Measurements from ENCODE around the gene ETFA.

- TF ChIP-seq, protein P1, sequence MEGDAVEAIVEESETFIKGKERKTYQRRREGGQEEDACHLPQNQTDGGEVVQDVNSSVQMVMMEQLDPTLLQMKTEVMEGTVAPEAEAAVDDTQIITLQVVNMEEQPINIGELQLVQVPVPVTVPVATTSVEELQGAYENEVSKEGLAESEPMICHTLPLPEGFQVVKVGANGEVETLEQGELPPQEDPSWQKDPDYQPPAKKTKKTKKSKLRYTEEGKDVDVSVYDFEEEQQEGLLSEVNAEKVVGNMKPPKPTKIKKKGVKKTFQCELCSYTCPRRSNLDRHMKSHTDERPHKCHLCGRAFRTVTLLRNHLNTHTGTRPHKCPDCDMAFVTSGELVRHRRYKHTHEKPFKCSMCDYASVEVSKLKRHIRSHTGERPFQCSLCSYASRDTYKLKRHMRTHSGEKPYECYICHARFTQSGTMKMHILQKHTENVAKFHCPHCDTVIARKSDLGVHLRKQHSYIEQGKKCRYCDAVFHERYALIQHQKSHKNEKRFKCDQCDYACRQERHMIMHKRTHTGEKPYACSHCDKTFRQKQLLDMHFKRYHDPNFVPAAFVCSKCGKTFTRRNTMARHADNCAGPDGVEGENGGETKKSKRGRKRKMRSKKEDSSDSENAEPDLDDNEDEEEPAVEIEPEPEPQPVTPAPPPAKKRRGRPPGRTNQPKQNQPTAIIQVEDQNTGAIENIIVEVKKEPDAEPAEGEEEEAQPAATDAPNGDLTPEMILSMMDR (IDR thresholded peaks at IDR 0.05): no peak
- TF ChIP-seq ZFX (IDR thresholded peaks at IDR 0.05; ENCODE audit: borderline replicate concordance): no peak
These were observed 16.9 kb upstream of the ETFA start for GRCh38 chr15:76328106-76328696.
